Fibroblast of lung (primary cell): ENCODE data around the gene APOBEC2. TPM values are rescaled to one million over a fixed set of nuclear protein-coding genes. Genes with fewer than 3 reads are reported as not detected.

Source experiments
- DNase-seq, 2 donors: peaks; one replicate each; pipeline versions ENCODE4 v3.0.0 to v3.0.0-alpha.2; 2010; ENCODE audit warnings: low read depth in 2 of 2
- H2AFZ ChIP-seq: 2 replicates; pipeline ENCODE4 v1.5.1; 2012; ENCODE audit warnings: low read length, control low read depth, inconsistent platforms
- H3K27ac ChIP-seq: 2 replicates; pipeline ENCODE4 v1.5.1; 2011; ENCODE audit warnings: low read length, control low read depth; ENCODE audit not compliant: insufficient read depth
- H3K27me3 ChIP-seq: 2 replicates; pipeline ENCODE4 v1.5.1; 2011; ENCODE audit warnings: mild to moderate bottlenecking, low read length; ENCODE audit not compliant: control insufficient read depth, insufficient read depth
- H3K36me3 ChIP-seq: 2 replicates; pipeline ENCODE4 v1.5.1; 2011; ENCODE audit warnings: low read length; ENCODE audit not compliant: control insufficient read depth, insufficient read depth
- H3K4me1 ChIP-seq: 2 replicates; pipeline ENCODE4 v1.5.1; 2011; ENCODE audit warnings: low read length; ENCODE audit not compliant: control insufficient read depth, insufficient read depth; ENCODE audit errors: extremely low read depth
- H3K4me2 ChIP-seq: 2 replicates; pipeline ENCODE4 v1.5.1; 2011; ENCODE audit warnings: low read length, control low read depth; ENCODE audit not compliant: insufficient read depth; ENCODE audit errors: extremely low read depth
- H3K4me3 ChIP-seq, 4 experiments: fragments of 200-600 bp in 1 of 4; sonication (generic) in 1 of 4; replicated peaks in 1 of 4; 2 replicates each; pipeline ENCODE4 v1.5.1; 2011 to 2016; ENCODE audit warnings: low read length in 4 of 4, low read depth in 3 of 4, mild to moderate bottlenecking in 3 of 4, control low read depth in 2 of 4, inconsistent platforms in 1 of 4, mixed read lengths in 1 of 4; ENCODE audit not compliant: insufficient read depth in 1 of 4; ENCODE audit errors: control extremely low read depth in 1 of 4
- H3K79me2 ChIP-seq: 2 replicates; pipeline ENCODE4 v1.5.1; 2012; ENCODE audit warnings: mild to moderate bottlenecking, low read length, inconsistent platforms; ENCODE audit not compliant: control insufficient read depth, insufficient read depth
- H3K9ac ChIP-seq: 2 replicates; pipeline ENCODE4 v1.5.1; 2011; ENCODE audit warnings: mild to moderate bottlenecking, low read length, control low read depth; ENCODE audit not compliant: insufficient read depth
- H3K9me3 ChIP-seq: 2 replicates; pipeline ENCODE4 v1.5.1; 2012; ENCODE audit warnings: low read depth, low read length; ENCODE audit not compliant: control insufficient read depth, insufficient read depth
- H4K20me1 ChIP-seq: 2 replicates; pipeline ENCODE4 v1.5.1; 2011; ENCODE audit warnings: low read length; ENCODE audit not compliant: control insufficient read depth, insufficient read depth; ENCODE audit errors: extremely low read depth
- EZH2 ChIP-seq: IDR thresholded peaks from 2 replicates; pipeline ENCODE4 v1.5.1; 2012; ENCODE audit warnings: low read length, control low read depth, mild to moderate bottlenecking; ENCODE audit errors: missing control alignments
- polyA plus RNA-seq, 2 donors: library from polyadenylated mRNA; depleted of rRNA in 1 of 2; stranded (reverse) in 1 of 2; unstranded in 1 of 2; fragments of >200 nt; gene quantifications; 2 replicates each; pipeline ENCODE4 v1.2.1, GENCODE V29; 2011 to 2012; ENCODE audit warnings: missing spikeins in 1 of 2
- total RNA-seq: library from RNA; depleted of rRNA; stranded (reverse); fragments of >200 nt; gene quantifications from 2 replicates; pipeline ENCODE4 v1.2.1, GENCODE V29; 2014
- TF ChIP-seq, protein P1 (sequence below), 2 donors: IDR thresholded peaks in 1 of 2; conservative IDR thresholded peaks in 1 of 2; 1 replicate in 1 of 2; 2 replicates in 1 of 2; pipeline ENCODE4 v1.5.1; 2011 to 2012; ENCODE audit warnings: low read length in 2 of 2, control low read depth in 1 of 2, inconsistent platforms in 1 of 2, low read depth in 1 of 2, mild to moderate bottlenecking in 1 of 2

APOBEC2 gene
- total and polyA plus RNA-seq, 2 donors (not counting 1 experiment from before 2014, with no cell fraction given): not detected

DNA sequence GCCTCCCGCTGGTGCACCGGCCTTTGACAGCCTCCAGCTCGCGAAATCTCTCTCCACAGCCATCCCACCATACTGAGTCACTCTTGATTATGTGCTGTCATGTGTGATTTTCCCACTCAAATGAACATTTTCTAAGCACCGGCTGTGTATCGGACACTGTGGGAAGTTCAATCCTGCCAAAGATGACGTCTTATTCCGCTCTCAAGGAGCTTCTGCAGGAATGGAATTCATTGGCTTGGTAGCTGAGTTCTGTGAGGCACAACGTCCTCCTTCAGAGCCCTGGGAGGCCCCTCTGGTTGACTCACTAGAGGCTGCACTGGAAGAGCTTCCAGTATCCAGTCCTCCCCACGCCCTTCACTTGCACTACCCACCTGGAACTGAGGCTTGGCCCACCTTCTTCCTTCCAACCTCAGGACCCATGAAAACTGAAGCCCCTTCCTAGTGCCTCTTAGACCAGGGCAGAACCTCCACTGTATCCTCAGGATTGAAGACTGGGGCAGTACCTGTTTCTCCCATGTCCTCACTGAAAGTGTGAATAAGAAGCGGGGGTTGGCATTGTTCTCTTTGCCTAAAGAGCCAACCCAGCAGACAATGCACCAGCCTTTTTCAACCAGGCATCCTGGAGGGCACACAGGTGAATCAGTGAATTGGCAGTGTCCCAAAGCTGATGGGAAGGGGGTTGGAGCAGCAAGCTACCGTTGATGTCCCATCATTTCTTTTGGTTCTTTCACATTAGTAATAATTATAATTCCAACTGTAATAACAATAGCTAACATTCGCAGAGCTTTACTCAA lies 15.7 kb upstream of the APOBEC2 start:
- no peak overlapping the region for H3K4me2 ChIP-seq
- no peak overlapping the region for H2AFZ ChIP-seq
- peak in 1 of 2 donors; percentile 32 for DNase-seq
- no peak overlapping the region for H3K4me3 ChIP-seq
- H3K27me3 ChIP-seq: no peaks in the 10 kb centered on the region
- H3K79me2 ChIP-seq: no peaks in the 10 kb centered on the region
- no peaks in the 10 kb centered on the region for H3K9me3 ChIP-seq
- no peak overlapping the region for H3K9ac ChIP-seq
- H3K4me1 ChIP-seq: no peaks in the 10 kb centered on the region
- H3K36me3 ChIP-seq: no peaks in the 10 kb centered on the region
- no peaks in the 10 kb centered on the region for H4K20me1 ChIP-seq
- TF ChIP-seq, protein P1, sequence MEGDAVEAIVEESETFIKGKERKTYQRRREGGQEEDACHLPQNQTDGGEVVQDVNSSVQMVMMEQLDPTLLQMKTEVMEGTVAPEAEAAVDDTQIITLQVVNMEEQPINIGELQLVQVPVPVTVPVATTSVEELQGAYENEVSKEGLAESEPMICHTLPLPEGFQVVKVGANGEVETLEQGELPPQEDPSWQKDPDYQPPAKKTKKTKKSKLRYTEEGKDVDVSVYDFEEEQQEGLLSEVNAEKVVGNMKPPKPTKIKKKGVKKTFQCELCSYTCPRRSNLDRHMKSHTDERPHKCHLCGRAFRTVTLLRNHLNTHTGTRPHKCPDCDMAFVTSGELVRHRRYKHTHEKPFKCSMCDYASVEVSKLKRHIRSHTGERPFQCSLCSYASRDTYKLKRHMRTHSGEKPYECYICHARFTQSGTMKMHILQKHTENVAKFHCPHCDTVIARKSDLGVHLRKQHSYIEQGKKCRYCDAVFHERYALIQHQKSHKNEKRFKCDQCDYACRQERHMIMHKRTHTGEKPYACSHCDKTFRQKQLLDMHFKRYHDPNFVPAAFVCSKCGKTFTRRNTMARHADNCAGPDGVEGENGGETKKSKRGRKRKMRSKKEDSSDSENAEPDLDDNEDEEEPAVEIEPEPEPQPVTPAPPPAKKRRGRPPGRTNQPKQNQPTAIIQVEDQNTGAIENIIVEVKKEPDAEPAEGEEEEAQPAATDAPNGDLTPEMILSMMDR (conservative IDR thresholded peaks at IDR 0.05 in 1 of 2, IDR thresholded peaks at IDR 0.05 in 1 of 2; ENCODE audit: low read depth in 1 of 2, low read length in 2 of 2): no peak
- TF ChIP-seq EZH2: no peak
- H3K27ac ChIP-seq: no peak overlapping the region

DNA sequence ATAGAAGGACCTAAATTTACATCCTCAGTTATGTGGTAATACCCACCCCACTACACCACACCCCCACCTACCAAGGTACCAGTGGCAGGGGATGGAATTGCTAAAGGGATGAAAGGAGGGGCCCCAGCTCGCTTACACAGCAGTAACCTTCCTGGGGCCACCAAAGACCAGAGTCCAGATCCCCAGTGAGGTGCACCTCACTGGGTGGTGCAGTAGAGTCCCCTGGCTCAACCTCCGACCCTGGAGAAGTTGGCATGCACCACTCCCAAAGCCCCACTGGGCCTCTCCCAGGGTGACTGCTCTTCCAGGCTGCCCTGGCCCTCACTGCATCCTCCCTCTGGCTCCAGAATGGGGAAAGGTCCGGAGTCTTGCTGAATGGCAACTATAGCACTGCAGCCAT lies 14.8 kb upstream of the APOBEC2 start:
- Histone ChIP-seq H3K27me3 (no peaks in the 10 kb centered on the region), H3K27ac (no peak overlapping the region), H3K9ac (no peak overlapping the region), H3K79me2 (no peaks in the 10 kb centered on the region), H3K4me2 (no peak overlapping the region), H2AFZ (no peak overlapping the region), H4K20me1 (no peaks in the 10 kb centered on the region), H3K9me3 (no peaks in the 10 kb centered on the region), H3K36me3 (no peaks in the 10 kb centered on the region), H3K4me1 (no peaks in the 10 kb centered on the region), H3K4me3 (no peak overlapping the region)
- no peak for TF ChIP-seq EZH2
- TF ChIP-seq, protein P1 (conservative IDR thresholded peaks at IDR 0.05 in 1 of 2, IDR thresholded peaks at IDR 0.05 in 1 of 2; ENCODE audit: low read depth in 1 of 2, low read length in 2 of 2): no peak
- no peak for DNase-seq

DNA sequence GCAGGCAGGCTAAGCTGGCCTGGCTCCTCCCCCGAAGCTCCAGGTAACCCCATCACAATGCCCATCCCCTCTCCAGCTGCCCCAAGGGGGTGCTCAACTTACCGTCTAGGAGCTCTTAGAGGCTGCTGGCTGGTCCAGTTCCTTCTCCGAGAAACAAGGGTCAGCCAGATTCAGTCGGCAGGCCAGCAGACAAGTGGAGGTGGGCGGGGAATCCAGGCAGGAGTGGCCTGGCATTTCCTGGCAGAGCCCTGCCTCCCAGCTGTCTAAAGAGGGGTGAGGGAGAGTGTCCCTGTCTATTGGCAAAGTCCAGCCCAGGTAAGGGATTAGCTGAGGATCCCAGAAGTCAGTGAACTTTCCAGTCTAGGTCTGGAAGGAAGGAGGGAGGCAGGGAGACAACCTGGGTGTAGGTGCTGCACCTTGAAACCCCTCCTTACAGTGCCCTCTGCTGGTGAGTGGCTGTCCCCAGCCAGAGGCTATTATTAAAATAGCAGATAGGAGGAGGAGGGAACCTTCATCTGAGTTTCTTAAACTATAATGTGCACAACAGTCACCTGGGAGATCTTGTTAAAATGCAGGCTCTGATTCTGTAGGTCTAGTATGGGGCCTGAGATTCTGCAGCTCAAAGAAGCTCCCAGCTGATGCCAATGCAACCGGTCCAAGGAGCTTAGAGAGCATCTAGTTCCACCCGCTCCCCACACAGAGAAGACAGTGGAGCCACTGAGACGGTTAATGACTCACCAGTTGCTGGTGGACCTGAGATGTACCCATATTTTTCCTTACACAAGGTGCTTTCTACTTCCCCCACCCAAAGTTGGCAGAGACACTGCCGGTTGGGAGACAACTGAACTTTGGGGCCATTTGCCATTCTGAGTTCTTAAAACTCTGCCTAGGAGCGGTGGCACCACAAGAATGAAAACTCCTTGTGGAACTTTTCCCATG lies 13.7 kb upstream of the APOBEC2 start, which contains the start of gene UNC5CL:
Gene UNC5CL (minus strand): TSS at position 162 of the 939 bp plus-strand sequence. CDS start 4,147 bp downstream, outside the sequence.
- no peaks in the 10 kb centered on the region for H3K36me3 ChIP-seq
- H3K79me2 ChIP-seq: no peaks in the 10 kb centered on the region
- H3K4me2 ChIP-seq: no peak within 1 kb of the TSS
- H3K9ac ChIP-seq: no peak within 1 kb of the TSS
- no peaks in the 10 kb centered on the region for H3K9me3 ChIP-seq
- no peaks in the 10 kb centered on the region for H3K27me3 ChIP-seq
- H4K20me1 ChIP-seq: no peaks in the 10 kb centered on the region
- TF ChIP-seq, protein P1 (conservative IDR thresholded peaks at IDR 0.05 in 1 of 2, IDR thresholded peaks at IDR 0.05 in 1 of 2; ENCODE audit: low read depth in 1 of 2, low read length in 2 of 2): peak; percentile 57 to 75
- TF ChIP-seq EZH2: no peak
- H3K4me3 ChIP-seq: no peak within 1 kb of the TSS
- H3K4me1 ChIP-seq: no peaks in the 10 kb centered on the region
- no peak within 1 kb of the TSS for H2AFZ ChIP-seq
- no peak within 1 kb of the TSS for H3K27ac ChIP-seq
- DNase-seq: peak in 1 of 2 donors; percentile 15
